Left lung (tissue), 10 donors: ENCODE data around the gene IL19. TPM values are rescaled to one million over a fixed set of nuclear protein-coding genes. Genes with fewer than 3 reads are reported as not detected.

Source experiments
- ATAC-seq: fragments of 200-7000 bp; cut with Tn5 transposase; one replicate; pipeline ENCODE4 v1.9.1; 2020; ENCODE audit warnings: moderate library complexity
- DNase-seq, 4 donors: peaks; one replicate each; pipeline ENCODE4 v3.0.0-alpha.2; 2013 to 2020
- H3K27ac ChIP-seq, 2 donors: fragments of 200-600 bp; sonication (generic) in 1 of 2; one replicate each; pipeline versions ENCODE4 v1.5.0 to v1.8.0; 2020 to 2021
- H3K27me3 ChIP-seq, 2 donors: fragments of 200-600 bp; sonication (generic) in 1 of 2; one replicate each; pipeline versions ENCODE4 v1.5.0 to v1.8.0; 2020 to 2021
- H3K36me3 ChIP-seq, 2 donors: fragments of 200-600 bp; sonication (generic) in 1 of 2; one replicate each; pipeline versions ENCODE4 v1.5.0 to v1.8.0; 2020 to 2021
- H3K4me1 ChIP-seq, 2 donors: fragments of 200-600 bp; one replicate each; pipeline ENCODE4 v1.8.0; 2021
- H3K4me3 ChIP-seq, 2 donors: fragments of 200-600 bp; sonication (generic) in 1 of 2; one replicate each; pipeline versions ENCODE4 v1.5.0 to v1.8.0; 2020 to 2021; ENCODE audit warnings: mild to moderate bottlenecking in 1 of 2
- H3K9me3 ChIP-seq, 2 donors: fragments of 200-600 bp; sonication (generic) in 1 of 2; one replicate each; pipeline versions ENCODE4 v1.5.0 to v1.8.0; 2020 to 2021
- intact Hi-C, 2 donors: fragments of 100-400 bp; cut with DNase I; formaldehyde crosslinking; loops; one replicate each; pipeline versions ENCODE4 v1.11.2 to v1.14.2; 2022
- polyA plus RNA-seq, 6 donors: library from polyadenylated mRNA; unstranded; fragments of 120-200 nt; gene quantifications; one replicate each; pipeline ENCODE4 v1.2.1, GENCODE V29; 2013; ENCODE audit not compliant: insufficient read length in 6 of 6
- total RNA-seq, 2 donors: library from RNA; stranded (reverse); fragmentation: NEBNext Ultra II Directional; extraction: Animal tissue kit (Norgen Biotek cat#: 25700); gene quantifications; one replicate each; pipeline ENCODE4 v1.2.1, GENCODE V29; 2021
- TF ChIP-seq, protein P1 (sequence below), 2 donors: fragments of 200-600 bp; sonication (generic) in 1 of 2; IDR thresholded peaks; one replicate each; pipeline versions ENCODE4 v1.5.0 to v1.8.0; 2021; ENCODE audit warnings: antibody characterized with exemption in 2 of 2
- donor health status: DM: no; HTN: yes; CAD: no.
- donor health status: DM: no; HTN: no; CAD: no.

Gene IL19
- total and polyA plus RNA-seq, 8 donors, result not detected

DNA sequence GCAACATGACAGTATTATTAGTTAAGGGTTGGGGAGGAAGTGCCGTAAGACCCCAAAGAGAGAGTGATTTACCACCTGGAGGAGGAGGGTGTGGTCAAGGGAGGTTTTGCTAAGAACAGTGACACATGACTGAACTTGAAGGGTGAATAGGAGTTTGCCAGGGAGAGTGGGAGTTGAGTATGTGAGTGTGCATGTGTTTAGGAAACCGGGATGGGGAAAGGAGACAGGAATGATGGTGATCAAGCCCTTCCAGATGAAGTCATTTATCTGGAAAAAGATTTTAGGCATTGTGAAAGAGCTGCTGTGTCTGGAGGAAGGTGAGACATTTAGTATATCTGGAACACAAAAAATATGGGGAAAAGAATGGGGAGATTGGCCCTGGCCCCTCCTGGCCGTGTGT, 29.8 kb downstream of the IL19 start:
- intact Hi-C loops, result no loop called here
- Histone ChIP-seq H3K27ac (no peak overlapping the region), H3K4me3 (no peak overlapping the region), H3K4me1 (peaks cover 0 to 17% of the 10 kb centered on the region in 2 donors), H3K9me3 (no peaks in the 10 kb centered on the region), H3K27me3 (no peaks in the 10 kb centered on the region), H3K36me3 (no peaks in the 10 kb centered on the region)
- no peak for DNase-seq
- no peak for ATAC-seq
- TF ChIP-seq, protein P1, sequence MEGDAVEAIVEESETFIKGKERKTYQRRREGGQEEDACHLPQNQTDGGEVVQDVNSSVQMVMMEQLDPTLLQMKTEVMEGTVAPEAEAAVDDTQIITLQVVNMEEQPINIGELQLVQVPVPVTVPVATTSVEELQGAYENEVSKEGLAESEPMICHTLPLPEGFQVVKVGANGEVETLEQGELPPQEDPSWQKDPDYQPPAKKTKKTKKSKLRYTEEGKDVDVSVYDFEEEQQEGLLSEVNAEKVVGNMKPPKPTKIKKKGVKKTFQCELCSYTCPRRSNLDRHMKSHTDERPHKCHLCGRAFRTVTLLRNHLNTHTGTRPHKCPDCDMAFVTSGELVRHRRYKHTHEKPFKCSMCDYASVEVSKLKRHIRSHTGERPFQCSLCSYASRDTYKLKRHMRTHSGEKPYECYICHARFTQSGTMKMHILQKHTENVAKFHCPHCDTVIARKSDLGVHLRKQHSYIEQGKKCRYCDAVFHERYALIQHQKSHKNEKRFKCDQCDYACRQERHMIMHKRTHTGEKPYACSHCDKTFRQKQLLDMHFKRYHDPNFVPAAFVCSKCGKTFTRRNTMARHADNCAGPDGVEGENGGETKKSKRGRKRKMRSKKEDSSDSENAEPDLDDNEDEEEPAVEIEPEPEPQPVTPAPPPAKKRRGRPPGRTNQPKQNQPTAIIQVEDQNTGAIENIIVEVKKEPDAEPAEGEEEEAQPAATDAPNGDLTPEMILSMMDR (IDR thresholded peaks at IDR 0.05), result no peak

DNA sequence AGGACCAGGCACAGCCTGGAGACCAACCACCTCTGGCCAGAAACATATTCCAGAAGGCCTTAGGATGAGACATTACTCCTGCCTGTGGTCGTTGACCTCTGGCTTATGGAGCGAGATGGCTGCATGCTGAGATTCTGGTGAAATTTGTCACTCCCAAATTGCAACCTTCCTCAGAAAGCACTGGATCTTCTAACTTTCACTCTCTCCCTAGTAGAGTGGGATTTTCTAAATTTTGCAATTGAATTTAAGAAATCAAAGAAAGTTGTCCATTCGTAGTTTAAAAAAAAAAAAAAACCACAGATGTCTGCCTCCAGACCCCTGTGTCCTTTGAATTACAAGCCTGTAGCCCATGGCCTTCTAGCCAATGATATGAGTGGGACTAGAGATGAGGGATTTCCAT, 30.3 kb downstream of the IL19 start:
- no peaks in the 10 kb centered on the region for H3K36me3 ChIP-seq
- H3K4me3 ChIP-seq, result no peak overlapping the region
- H3K27me3 ChIP-seq, result no peaks in the 10 kb centered on the region
- H3K27ac ChIP-seq, result no peak overlapping the region
- H3K9me3 ChIP-seq, result no peaks in the 10 kb centered on the region
- peaks cover 0 to 17% of the 10 kb centered on the region in 2 donors for H3K4me1 ChIP-seq
- DNase-seq, result no peak
- TF ChIP-seq, protein P1 (IDR thresholded peaks at IDR 0.05), result no peak
- intact Hi-C loops, result no loop called here
- no peak for ATAC-seq

DNA sequence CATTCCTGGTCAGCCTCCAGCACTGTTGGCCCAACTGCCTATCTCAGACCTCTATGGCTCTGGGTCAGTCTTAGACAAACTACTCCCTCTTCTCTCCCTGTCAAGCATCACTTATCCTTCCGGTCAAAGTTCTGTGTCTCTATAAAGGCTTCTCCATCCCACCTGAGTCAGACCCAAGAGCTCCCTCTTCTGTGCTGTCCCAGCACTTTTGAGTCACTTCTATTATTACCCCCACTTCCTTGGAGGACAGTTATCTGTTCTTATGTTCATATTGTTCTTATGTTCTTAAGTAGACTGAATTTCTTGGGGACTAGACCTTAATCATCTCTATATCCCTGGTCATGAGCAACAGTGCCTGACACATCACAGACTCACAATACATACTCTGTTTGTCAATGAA, 30.9 kb downstream of the IL19 start:
- TF ChIP-seq, protein P1 (IDR thresholded peaks at IDR 0.05), result no peak
- intact Hi-C loops, result no loop called here
- no peaks in the 10 kb centered on the region for H3K27me3 ChIP-seq
- DNase-seq (no peak), ATAC-seq (no peak)
- peaks cover 0 to 17% of the 10 kb centered on the region in 2 donors for H3K4me1 ChIP-seq
- H3K4me3 ChIP-seq, result no peak overlapping the region
- H3K9me3 ChIP-seq, result no peaks in the 10 kb centered on the region
- no peak overlapping the region for H3K27ac ChIP-seq
- H3K36me3 ChIP-seq, result no peaks in the 10 kb centered on the region

DNA sequence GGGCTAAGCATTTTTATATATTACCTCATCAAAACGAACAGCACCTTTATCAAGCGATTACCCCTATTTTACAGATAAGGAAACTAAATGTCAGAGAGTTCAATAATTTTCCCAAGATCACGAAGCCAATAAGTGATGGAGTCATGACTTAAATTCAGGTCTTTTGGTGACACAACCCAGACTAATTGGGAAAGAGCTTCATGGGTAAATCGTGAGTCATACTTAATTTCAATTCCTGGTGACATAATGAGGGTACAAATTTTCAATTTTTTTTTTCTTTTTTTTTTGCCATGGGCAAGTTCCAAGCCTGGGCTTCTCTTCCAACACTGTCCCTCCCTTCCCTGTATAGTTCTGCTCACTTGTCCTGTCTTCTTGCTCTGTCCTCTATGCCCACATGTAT, 31.8 kb downstream of the IL19 start:
- H3K27ac ChIP-seq, result no peak overlapping the region
- no peaks in the 10 kb centered on the region for H3K27me3 ChIP-seq
- DNase-seq (no peak), ATAC-seq (no peak)
- no peak overlapping the region for H3K4me3 ChIP-seq
- H3K4me1 ChIP-seq, result peaks cover 0 to 13% of the 10 kb centered on the region in 2 donors
- H3K9me3 ChIP-seq, result no peaks in the 10 kb centered on the region
- intact Hi-C loops, result no loop called here
- H3K36me3 ChIP-seq, result no peaks in the 10 kb centered on the region
- TF ChIP-seq, protein P1 (IDR thresholded peaks at IDR 0.05), result no peak

DNA sequence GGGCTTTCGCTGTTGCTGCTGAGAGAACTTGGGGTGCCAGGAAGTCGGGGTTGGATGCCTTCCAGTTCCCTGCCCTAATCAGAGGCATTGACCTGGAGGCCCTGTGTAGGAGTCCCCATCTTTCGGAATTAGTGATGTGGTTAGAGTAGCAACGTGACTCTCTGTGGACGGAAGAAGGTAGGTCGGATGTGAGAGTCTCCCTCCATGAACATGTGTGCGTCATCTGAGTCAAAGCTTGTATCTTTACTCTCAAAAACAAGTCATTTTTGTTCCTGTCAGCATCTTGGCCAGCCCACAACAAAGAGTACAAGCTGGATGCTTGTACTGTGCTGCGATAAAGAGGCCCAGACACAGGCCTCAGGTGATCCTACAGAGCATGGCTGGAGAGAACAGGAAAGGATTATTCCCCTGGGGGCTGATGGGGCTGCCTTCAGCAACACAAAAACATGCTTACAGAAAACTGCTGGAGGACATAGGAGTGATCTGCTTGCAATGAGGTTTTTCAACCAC, 32.7 kb downstream of the IL19 start:
- no peaks in the 10 kb centered on the region for H3K9me3 ChIP-seq
- no peak overlapping the region for H3K27ac ChIP-seq
- TF ChIP-seq, protein P1 (IDR thresholded peaks at IDR 0.05), result no peak
- DNase-seq (no peak), ATAC-seq (no peak)
- intact Hi-C loops, result no loop called here
- no peak overlapping the region for H3K4me3 ChIP-seq
- H3K36me3 ChIP-seq, result no peaks in the 10 kb centered on the region
- H3K4me1 ChIP-seq, result peaks cover 0 to 4% of the 10 kb centered on the region in 2 donors
- H3K27me3 ChIP-seq, result no peaks in the 10 kb centered on the region
